HEK293T (cell line): Measurements from ENCODE around the gene BCL2.

Experiments used
- BHLHE40 ChIP-seq: fragments of 450-650 bp; IDR thresholded peaks from 2 replicates; pipeline ENCODE4 v1.6.1; 2016; ENCODE audit warnings: mild to moderate bottlenecking, moderate library complexity, borderline replicate concordance
- CTBP1 ChIP-seq: fragments of 450-650 bp; IDR thresholded peaks from 2 replicates; pipeline ENCODE4 v1.6.1; 2016; ENCODE audit warnings: borderline replicate concordance
- FOXA1 ChIP-seq: fragments of 450-650 bp; IDR thresholded peaks from 2 replicates; pipeline ENCODE4 v1.6.1; 2016; ENCODE audit warnings: mild to moderate bottlenecking
- HDGF ChIP-seq: fragments of 450-650 bp; IDR thresholded peaks from 2 replicates; pipeline ENCODE4 v1.6.1; 2017; ENCODE audit warnings: antibody characterized with exemption, borderline replicate concordance
- L3MBTL2 ChIP-seq: fragments of 450-650 bp; conservative IDR thresholded peaks from 2 replicates; pipeline ENCODE4 v1.6.1; 2016; ENCODE audit warnings: mild to moderate bottlenecking
- LEF1 ChIP-seq: fragments of 450-650 bp; IDR thresholded peaks from 2 replicates; pipeline ENCODE4 v1.6.1; 2017; ENCODE audit warnings: mild to moderate bottlenecking, borderline replicate concordance
- SP1 ChIP-seq: fragments of 450-650 bp; IDR thresholded peaks from 2 replicates; pipeline ENCODE4 v1.6.1; 2017
- SUZ12 ChIP-seq: fragments of 450-650 bp; IDR thresholded peaks from 2 replicates; pipeline ENCODE4 v1.6.1; 2016; ENCODE audit warnings: mild to moderate bottlenecking

GRCh38 chr18:63100630-63101055 lies 218.9 kb downstream of the BCL2 start:
- TF ChIP-seq HDGF: no peak
- TF ChIP-seq SUZ12: no peak
- no peak for TF ChIP-seq FOXA1
- TF ChIP-seq LEF1: no peak
- TF ChIP-seq CTBP1: no peak
- no peak for TF ChIP-seq SP1
- TF ChIP-seq L3MBTL2: no peak
- TF ChIP-seq BHLHE40: no peak
